Left kidney (tissue), 2 donors: ENCODE results near the gene GRID2. TPM values are rescaled to one million over a fixed set of nuclear protein-coding genes. Genes with fewer than 3 reads are reported as not detected.

Experiments
- DNase-seq: peaks from one replicate; pipeline ENCODE4 v3.0.0-alpha.2; 2013
- polyA plus RNA-seq: library from polyadenylated mRNA; unstranded; fragments of 120-200 nt; gene quantifications from one replicate; pipeline ENCODE4 v1.2.1, GENCODE V29; 2013; ENCODE audit not compliant: insufficient read length

Gene GRID2
- polyA plus RNA-seq, 1 donor, result 5.6 TPM

GRCh38 chr4:93814141-93814540, 1510.4 kb downstream of the GRID2 start:
- no peak for DNase-seq

- no peak for DNase-seq
Observed at GRCh38 chr4:93814722-93815121, 1511.0 kb downstream of the GRID2 start.
